HG03064 (cell line): ENCODE results near the gene KRTAP8-1.

Experiments
- ATAC-seq: cut with Tn5 transposase; IDR thresholded peaks from one replicate; pipeline ENCODE4 v1.9.1; 2021; ENCODE audit warnings: low read depth; ENCODE audit not compliant: unreplicated experiment

Gene KRTAP8-1, protein sequence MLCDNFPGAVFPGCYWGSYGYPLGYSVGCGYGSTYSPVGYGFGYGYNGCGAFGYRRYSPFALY

DNA sequence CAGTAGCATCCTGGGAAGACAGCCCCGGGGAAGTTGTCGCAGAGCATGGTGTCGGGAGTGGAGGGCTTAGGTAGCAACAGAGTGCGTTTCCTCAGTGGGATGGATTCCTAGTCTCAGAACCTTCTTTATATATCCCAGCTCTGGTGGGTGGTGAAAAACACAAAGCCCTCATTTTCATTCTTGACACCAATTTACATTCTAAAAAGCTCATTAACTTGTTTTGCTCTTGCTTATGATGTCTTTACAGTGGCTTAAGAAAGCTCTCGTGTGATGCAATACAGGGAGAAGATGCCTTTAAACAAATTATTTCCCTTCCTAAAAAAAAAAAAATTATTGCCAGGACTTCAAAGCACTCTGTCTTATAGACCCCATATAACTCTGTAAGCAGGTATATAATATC lies at the start of gene KRTAP8-1:
Gene KRTAP8-1 (minus strand): TSS at position 101 of the 400 bp plus-strand sequence. CDS start 54 bp downstream, at position 47.
- ATAC-seq, result no peak

DNA sequence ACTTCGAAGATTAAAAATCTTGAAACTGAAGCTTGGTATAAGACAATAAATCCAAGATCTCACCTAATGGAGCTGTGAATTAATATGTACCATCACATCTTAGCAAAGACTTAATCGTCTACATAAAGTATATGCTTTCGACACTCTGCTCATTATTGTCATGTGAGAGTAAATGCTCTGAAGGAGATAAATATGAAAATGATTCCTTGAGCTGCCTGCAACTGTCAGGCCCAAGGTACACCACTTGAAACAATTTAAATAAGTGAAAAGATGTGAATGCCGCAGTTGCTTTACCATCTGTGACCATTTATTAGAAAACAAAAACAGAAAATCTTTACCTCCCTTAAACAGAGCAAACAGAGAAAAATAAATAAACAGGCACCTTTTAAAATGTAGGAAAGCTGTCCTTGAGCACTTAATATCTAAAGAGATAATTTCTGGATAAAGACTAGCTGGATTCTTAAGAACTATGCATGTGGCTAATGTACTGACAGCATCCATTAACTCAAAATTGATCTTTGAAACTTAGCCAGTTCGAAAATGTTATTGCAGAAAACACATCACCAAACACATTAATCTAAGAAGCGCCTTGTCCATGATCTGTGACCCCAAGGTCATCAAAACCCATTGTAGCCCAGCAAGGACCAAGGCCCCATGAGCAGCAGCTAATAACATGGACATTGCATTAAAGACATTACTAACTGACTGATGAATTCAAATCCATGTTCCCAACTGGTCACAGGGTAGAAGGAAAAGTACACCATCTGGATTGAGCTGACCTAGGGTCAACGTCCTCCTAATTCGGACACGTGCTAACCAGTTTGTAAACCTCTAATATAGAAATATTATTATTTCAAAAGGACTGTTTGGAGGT lies 34.8 kb upstream of the KRTAP8-1 start:
- ATAC-seq, result no peak

DNA sequence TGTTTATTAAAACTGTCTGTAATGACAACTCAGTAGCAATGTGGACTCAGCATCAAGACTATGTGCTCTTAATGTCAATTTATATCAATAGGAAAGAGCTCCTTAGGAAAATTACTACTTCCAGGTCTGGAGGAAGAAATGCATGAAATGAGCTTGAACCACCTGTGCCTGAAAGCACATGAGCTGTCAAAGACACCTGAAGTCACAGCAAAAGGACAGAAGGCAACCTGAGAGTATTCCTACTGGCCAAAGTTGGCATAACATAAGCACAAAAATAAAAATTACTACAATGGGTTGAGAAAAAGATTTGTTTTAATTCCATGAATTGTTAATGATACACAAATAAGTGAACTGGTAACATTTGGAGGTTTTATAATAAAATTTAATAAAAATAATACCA lies 29.9 kb upstream of the KRTAP8-1 start:
- no peak for ATAC-seq

DNA sequence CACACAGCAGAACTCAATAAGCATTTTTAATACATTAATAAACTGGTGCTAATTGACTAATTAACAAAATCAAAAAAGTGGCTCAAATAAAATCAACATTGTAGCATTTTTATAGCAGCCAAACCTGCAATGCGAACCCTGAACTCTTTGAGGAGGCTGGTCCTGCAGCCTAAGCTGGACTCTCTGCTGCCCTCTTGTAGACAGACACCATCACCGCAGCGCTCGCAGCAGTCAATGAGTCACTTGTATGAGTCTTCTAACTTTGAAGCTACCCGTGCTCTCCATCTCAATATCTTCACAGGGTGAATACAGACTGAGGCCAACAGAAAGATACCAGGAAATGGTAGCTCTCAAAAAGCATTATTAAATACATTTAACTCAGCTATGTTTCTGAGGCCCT lies 26.2 kb upstream of the KRTAP8-1 start:
- no peak for ATAC-seq

- ATAC-seq, result no peak
Observed at GRCh38 chr21:30838536-30838935, 25.5 kb upstream of the KRTAP8-1 start.

DNA sequence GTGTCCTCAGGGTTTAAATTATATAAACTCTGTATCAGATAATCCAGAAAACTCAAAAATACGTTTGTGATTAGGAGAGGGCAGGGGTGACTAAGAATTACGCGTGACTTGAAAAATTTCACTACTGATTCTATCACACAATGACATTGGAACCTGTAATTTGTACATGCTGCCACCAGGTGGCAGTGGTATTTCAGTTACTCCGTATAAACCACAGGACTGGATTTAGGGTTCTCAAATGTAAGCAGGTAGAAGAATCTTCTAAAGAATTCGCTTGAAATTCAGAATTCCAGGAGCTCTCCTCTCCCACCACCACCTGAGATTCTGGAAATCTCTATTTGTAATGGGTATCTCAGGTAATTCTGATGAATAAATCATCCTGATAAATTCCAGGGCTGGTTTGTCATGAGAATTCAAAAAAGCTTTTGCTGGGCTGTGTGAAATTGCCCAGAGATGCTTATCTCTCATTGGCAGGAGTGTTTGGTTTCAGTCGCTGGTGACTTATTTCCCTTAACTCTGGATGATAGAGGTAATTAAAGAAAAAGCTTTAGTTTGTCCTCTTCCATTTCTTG lies 18.2 kb upstream of the KRTAP8-1 start:
- no peak for ATAC-seq

DNA sequence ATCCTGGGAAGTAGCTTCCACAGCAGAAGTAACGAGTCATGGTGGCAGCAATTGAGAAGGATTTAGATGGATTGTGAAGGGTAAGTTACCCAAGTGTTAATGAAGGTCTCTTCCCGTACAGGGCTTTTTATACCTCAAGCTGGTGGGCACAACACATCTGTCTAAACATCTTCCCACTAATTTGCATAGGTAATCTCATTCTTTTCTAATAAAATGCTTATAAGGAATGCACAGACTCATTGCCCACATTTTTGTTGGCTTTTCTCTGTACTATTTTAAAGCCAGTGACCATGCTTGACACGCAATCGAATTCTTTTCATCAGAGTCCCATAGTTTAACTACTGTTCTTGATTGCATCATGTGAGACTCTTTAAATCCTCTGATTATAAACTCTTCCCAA lies 16.6 kb upstream of the KRTAP8-1 start, which contains the start of gene KRTAP7-1:
Gene KRTAP7-1 (minus strand): TSS at position 101 of the 400 bp plus-strand sequence. CDS start 61 bp downstream, at position 40.
- ATAC-seq, result no peak

DNA sequence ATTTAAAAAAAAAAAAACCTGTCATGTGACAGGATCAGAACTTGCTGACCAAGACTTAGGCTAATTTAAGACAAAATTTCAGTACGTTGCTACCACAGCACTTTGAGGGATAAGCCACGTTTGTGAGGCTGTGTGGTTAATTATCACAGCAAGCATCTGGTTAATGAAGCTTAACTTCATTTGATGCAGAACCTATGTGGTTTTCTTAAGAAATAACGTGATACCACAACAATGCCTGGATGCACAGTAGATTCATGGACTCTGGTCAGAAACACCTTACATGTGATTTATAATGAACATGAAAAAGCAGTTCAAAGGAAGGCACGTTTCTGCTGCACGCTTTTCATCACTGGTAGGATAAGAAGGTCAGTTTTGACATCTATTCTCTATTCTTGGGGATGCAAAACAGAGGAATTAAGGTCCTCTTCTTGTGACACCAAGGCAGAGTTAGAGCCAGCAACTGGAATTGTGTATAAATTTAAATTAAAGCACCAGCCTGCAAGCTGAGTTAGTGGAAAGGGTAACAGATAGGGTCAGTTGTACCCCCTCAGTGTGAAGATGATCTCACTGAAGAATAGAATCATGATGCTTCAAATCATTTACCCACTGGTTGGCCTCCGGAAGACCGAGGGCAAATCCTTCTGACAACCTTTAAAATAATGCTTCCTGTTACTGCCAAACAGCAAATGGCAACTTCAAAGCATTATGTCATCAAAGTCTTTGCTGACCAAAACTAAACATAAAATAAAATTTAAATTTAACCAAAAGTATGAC lies 6.0 kb upstream of the KRTAP8-1 start:
- ATAC-seq, result no peak

- no peak for ATAC-seq
Observed at GRCh38 chr21:30800605-30801004, 12.5 kb downstream of the KRTAP8-1 start.

GRCh38 chr21:30793581-30794314 lies 19.3 kb downstream of the KRTAP8-1 start:
- ATAC-seq, result no peak

GRCh38 chr21:30779249-30779648 lies 33.8 kb downstream of the KRTAP8-1 start:
- no peak for ATAC-seq

GRCh38 chr21:30769724-30770431 lies 43.2 kb downstream of the KRTAP8-1 start:
- no peak for ATAC-seq
